CD1c-positive myeloid dendritic cell (primary cell): ENCODE measurements around the gene PDZK1IP1.
A peak's percentile ranks its signal among the peaks of the same experiment; 100 is the strongest.
"Not testable (repeated sequence)": the region's sequence is repeated elsewhere in the genome, so short reads cannot be mapped to it uniquely, and the experiment has no call there.

Experiments used
- DNase-seq: peaks from one replicate; pipeline ENCODE4 v3.0.0-alpha.2; 2016; ENCODE audit errors: extremely low spot score

PDZK1IP1 gene

GRCh38 chr1:47181095-47181954 is 8.5 kb downstream of the PDZK1IP1 start:
- no peak for DNase-seq

GRCh38 chr1:47180603-47181094 is 9.2 kb downstream of the PDZK1IP1 start:
- no peak for DNase-seq

DNA sequence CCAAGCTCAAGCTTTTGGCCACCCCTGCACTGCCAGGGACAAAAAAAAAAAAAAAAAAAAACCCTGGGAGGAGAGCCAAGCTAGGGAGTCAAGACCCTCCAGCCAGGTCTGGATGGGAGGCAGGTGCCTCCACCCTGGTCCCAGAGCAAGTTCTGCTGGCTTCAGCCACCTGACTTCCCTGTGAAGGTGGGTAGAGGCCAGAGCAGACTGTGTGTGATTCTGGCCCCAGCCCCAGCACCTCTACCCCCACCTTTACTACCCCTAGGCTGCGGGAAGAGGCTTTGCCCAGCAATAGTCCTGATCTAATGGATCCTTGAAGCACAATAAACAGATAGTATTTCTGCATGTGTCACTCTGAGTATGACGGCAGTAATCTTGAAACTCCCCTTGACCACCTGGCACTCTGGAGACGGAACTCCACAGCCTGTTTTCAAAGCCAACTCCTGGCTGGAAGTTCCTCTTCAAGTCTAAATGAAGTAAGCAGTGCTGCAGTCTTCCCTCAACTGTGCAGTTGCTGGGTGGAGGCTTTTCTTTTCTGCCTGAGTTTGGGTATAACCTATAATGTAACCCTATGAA is 9.8 kb downstream of the PDZK1IP1 start:
- no peak for DNase-seq

DNA sequence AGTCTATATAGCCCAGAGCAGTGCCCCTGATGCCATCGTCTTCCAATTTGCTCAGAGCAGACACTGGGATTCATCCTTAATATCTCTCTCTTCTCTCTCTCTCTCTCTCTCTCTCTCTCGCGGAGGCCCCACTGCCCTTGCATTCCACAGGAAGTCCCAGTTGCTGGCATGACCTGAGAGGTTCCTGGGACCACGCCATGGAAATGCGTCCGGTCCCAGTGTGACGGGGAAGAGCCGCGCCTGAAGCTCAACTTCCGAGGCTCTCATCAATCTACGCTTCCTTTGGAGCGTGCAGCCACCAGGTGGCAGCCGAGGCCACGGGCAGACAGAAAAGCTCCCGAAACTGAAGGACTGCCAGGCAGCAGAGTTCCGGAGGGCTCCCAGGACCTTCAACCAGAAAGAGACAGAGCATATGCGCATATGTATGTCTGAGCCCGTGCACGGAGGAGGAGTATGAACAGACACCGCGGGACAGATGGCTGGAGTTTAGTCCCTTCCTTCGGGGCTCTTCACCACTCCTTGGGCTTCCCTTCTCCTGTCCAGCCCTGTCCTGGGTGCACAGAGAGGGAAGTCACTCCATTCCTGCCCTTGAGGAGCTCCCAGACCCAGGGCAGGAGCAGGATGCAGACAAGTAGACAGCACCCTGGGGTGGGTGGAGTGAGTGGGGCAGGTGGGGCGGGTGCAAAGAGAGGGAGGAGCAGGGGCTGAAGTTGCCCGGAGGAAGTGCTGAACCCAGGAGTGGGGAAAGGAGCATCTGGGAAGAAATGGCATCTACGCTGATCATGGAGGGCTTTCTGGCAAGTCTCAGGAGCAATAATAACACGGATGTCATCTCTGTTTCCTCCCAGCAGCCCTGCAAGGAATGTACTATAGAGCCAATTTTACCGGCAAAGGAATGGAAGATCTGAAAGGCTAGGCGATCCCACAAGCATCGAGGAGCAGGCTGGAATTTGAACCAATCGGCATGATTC is 10.5 kb downstream of the PDZK1IP1 start:
- DNase-seq: peak; percentile 88

GRCh38 chr1:47178654-47179016 is 11.2 kb downstream of the PDZK1IP1 start:
- DNase-seq: no peak

DNA sequence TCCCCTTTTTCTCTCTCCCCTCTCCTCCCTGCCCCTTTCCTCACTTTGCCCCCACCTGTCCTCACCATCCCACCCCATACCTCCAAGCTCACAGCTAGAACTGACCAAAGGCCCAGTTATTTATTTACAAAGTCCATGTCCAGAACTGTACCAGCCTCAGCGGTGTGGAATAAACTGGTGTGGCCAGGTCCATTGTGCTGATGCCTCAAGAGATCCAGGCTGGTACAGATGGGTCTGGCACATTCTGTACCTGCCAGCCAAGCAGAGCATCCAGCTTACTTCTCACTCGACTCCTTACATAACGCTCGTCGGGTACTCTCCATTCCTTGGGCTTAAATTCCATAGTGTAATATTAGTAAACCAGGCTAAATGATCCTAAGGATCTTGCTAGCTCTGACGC is 11.8 kb downstream of the PDZK1IP1 start:
- no peak for DNase-seq

- DNase-seq: peak; percentile 62
These were observed 14.5 kb downstream of the PDZK1IP1 start for GRCh38 chr1:47175227-47175934.

GRCh38 chr1:47174656-47175020 is 15.2 kb downstream of the PDZK1IP1 start:
- no peak for DNase-seq

DNA sequence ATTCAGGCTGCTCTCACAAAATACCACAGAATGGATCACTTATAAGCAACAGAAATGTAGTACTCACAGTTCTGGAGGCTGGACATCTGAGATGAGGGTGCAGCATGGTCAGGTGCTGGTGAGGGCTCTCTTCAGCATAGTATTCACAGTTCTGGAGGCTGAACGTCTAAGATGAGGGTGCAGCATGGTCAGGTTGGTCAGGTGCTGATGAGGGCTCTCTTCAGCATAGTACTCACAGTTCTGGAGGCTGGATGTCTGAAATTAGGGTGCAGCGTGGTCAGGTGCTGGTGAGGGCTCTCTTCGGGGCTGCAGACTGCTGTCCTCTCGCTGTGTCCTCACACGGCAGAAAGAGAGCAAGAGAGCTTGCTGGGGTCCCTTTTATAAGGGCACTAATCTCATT is 17.1 kb downstream of the PDZK1IP1 start:
- DNase-seq: no peak

DNA sequence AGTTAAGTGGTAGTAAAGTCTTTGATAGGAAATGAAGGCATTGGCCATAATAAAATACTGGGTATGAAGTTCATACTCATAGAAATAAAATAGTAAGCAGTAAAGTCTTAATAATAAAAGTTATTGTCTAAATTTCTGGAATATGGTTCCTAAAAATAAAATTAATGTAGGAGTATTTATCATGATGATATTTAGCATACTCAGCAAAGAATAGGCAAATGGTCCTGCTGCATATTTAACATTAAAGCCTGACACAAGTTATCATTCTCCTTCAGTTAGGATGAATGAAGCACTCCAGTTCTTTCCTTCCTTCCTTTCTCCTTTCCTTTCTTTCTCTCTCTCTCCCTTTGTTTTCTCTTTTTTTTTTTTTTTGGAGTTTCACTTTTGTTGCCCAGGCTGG is 25.3 kb downstream of the PDZK1IP1 start:
- no peak for DNase-seq

GRCh38 chr1:47161298-47162040 is 28.4 kb downstream of the PDZK1IP1 start:
- no peak for DNase-seq

DNA sequence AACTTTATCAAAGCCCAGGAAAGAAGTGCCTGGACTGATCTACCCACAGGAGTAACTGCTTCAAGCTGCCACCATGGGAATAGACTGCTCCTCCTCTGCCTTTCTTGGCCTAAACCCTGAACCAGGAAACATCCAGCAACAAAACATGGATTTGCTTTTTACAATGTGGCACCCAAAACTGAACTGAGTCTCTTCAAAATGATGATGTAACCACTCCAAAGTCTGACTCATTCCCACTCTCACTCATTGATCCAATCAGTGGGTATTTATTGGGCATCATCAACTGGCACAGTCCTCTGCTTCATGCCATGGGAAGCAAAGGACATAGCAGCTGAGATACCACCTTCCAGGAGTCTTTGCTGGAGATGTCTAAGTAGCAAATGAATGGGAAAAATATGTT is 29.1 kb downstream of the PDZK1IP1 start:
- DNase-seq: no peak

GRCh38 chr1:47157957-47158356 is 31.9 kb downstream of the PDZK1IP1 start:
- DNase-seq: not testable (repeated sequence)

DNA sequence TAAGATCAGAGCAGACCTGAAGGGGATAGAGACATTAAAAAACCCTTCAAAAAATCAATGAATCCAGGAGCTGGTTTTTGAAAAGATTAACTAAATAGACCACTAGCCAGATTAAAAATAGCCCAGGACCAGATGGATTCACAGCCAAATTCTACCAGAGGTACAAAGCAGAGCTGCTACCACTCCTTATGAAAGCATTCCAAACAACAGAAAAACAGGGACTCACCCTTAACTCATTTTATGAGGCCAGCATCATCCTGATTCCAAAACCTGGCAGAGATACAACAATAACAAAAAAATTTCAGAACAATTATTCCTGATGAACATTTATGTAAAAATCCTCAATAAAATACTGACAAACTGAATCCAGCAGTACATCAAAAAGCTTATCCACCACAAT is 33.4 kb downstream of the PDZK1IP1 start:
- DNase-seq: not testable (repeated sequence)

- not testable (repeated sequence) for DNase-seq
These were observed 40.7 kb downstream of the PDZK1IP1 start for GRCh38 chr1:47149162-47149561.

DNA sequence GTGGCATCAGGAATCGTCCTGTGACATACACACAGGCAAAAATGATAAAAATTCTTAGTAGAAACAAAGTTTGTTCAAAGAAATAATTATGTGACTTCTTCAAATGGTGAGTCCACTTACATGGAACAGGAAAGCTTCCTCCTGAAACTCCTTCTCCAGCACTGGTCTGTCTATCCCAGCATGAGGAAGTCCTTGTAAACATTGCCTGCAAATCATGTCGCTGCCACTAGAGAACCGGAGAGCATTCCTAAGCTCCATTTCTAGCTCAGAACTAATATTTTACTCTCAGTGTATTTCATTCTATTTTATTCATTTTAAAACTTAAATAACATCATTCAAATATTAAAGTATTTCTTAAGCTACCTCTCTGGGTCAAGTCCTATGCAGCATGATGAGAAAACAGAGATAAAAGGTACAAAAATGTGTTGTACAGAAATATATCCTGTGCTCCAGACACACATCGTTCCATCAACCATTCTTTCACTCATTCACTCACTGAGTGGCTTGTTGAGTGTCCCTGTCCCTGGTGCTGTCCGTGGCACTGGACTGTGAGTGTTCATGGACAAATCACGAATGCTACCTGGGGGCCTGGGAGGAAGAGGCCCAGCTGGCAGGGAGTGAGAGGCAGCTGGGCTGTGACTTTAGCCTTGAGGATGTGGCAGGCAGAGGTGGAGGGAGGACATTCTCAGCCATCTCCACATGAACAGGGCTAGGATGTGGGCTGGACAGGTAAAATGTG is 42.6 kb downstream of the PDZK1IP1 start:
- DNase-seq: no peak

GRCh38 chr1:47146495-47146894 is 43.3 kb downstream of the PDZK1IP1 start:
- not testable (repeated sequence) for DNase-seq

DNA sequence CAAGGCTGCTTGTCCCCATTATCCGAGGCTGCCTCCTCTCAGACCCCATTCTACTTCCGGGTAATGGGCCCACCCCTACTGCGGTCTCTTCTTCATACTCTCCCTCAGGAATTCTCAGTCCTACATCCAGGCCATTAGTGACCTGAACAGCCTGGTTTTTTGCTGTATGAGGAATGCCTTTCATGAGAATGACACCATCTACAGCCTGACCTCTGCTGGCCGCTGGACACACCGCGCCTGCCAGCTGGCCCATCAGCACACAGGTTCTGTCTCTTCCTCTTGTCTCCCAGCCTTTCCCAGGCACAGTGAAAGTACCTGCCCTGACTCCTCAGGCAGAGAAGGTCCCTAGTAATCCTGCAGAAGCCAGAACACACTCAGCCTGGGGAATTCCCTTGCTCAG is 46.2 kb downstream of the PDZK1IP1 start:
- DNase-seq: not testable (repeated sequence)

DNA sequence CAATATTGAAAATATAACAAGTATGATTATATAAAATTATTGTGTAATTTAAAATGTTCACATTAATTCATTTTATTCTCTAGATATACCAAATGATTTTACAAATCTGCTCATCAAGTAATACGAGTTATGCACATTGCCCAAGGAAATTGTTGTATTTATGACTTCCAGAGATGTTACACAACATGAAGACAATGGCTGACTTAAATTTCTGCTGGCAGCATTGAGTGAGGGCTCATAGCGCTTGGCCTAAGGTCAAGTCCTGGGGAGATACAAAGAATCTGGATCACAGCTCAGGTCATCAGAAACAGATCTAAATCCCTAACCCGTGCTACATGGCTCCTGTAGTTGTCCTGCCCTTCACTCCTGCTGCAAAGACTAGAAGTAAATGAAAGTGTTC is 49.5 kb downstream of the PDZK1IP1 start:
- DNase-seq: not testable (repeated sequence)
